H1 (cell line): Measurements from ENCODE around the gene C2orf66. TPM values are rescaled to one million over a fixed set of nuclear protein-coding genes. Genes with fewer than 3 reads are reported as not detected.

Experiments
- CTCF ChIA-PET: fragments of 300-600 bp; sonication (Branson Sonifier 250); formaldehyde crosslinking; loops from one replicate; lab custom pipeline; 2021; ENCODE audit not compliant: partially characterized antibody; lab: Charles Lee
- POLR2A ChIA-PET: fragments of 300-600 bp; sonication (Branson Sonifier 250); formaldehyde crosslinking; loops from one replicate; lab custom pipeline; 2021; ENCODE audit warnings: inconsistent platforms; ENCODE audit not compliant: partially characterized antibody; lab: Charles Lee
- DNase-seq, 2 experiments: peaks; one replicate each; pipeline versions ENCODE4 v3.0.0 to v3.0.0-alpha.2; 2010 to 2022; ENCODE audit warnings: low spot score in 2 of 2, low read depth in 1 of 2, mixed read lengths in 1 of 2
- FAIRE-seq: peaks from 2 replicates; lab custom pipeline; 2011; peaks lifted over from hg19 to GRCh38; lab: Jason Lieb, UNC
- H2AFZ ChIP-seq: 2 replicates; pipeline ENCODE4 v1.8.1; 2012; ENCODE audit warnings: low read length, inconsistent platforms
- H2AK5ac ChIP-seq: 2 replicates; pipeline ENCODE4 v1.6.1; 2013; ENCODE audit warnings: low read depth, low read length
- H2BK120ac ChIP-seq: replicated peaks from 2 replicates; pipeline ENCODE3; 2013; ENCODE audit warnings: low read depth, low read length, inconsistent platforms
- H2BK12ac ChIP-seq: 2 replicates; pipeline ENCODE4 v1.6.1; 2013; ENCODE audit warnings: low read depth, low read length
- H2BK15ac ChIP-seq: 2 replicates; pipeline ENCODE4 v1.6.1; 2013; ENCODE audit warnings: low read length
- H2BK20ac ChIP-seq: 2 replicates; pipeline ENCODE4 v1.6.1; 2013; ENCODE audit warnings: low read length
- H2BK5ac ChIP-seq: 2 replicates; pipeline ENCODE4 v1.6.1; 2013; ENCODE audit warnings: low read depth, low read length
- H3K14ac ChIP-seq: 2 replicates; pipeline ENCODE4 v1.6.1; 2013; ENCODE audit warnings: inconsistent platforms; ENCODE audit not compliant: insufficient read length
- H3K18ac ChIP-seq: 2 replicates; pipeline ENCODE4 v1.6.1; 2013; ENCODE audit warnings: low read length; ENCODE audit errors: extremely low read depth
- H3K23ac ChIP-seq: 2 replicates; pipeline ENCODE4 v1.6.1; 2013; ENCODE audit warnings: inconsistent platforms; ENCODE audit not compliant: insufficient read length
- H3K23me2 ChIP-seq: 2 replicates; pipeline ENCODE4 v1.6.1; 2013; ENCODE audit warnings: low read depth, low read length
- H3K27ac ChIP-seq: 2 replicates; pipeline ENCODE4 v1.6.1; 2011; ENCODE audit warnings: low read depth, low read length, inconsistent platforms
- H3K27me3 ChIP-seq, 4 experiments: replicated peaks in 1 of 4; 1 replicate in 1 of 4; 2 replicates in 3 of 4; pipeline versions ENCODE4 v1.6.1 to v1.8.1; 2011 to 2013; ENCODE audit warnings: low read length in 3 of 4, mild to moderate bottlenecking in 3 of 4, inconsistent platforms in 2 of 4, mixed read lengths in 2 of 4, moderate library complexity in 1 of 4; ENCODE audit not compliant: control insufficient read depth in 3 of 4, insufficient read depth in 3 of 4; ENCODE audit errors: extremely low read depth in 1 of 4
- H3K36me3 ChIP-seq, 4 experiments: 2 replicates each; pipeline versions ENCODE4 v1.6.1 to v1.8.1; 2011 to 2013; ENCODE audit warnings: mild to moderate bottlenecking in 4 of 4, low read length in 3 of 4, moderate library complexity in 2 of 4, control low read depth in 1 of 4, inconsistent platforms in 1 of 4; ENCODE audit not compliant: insufficient read depth in 4 of 4, control insufficient read depth in 2 of 4
- H3K4ac ChIP-seq: replicated peaks from 2 replicates; pipeline ENCODE3; 2013; ENCODE audit warnings: low read length, low read depth, mixed read lengths, inconsistent platforms; ENCODE audit not compliant: insufficient read length
- H3K4me1 ChIP-seq, 4 experiments: replicated peaks in 1 of 4; 1 replicate in 1 of 4; 2 replicates in 3 of 4; pipeline versions ENCODE4 v1.6.1 to v1.8.1; 2011 to 2013; ENCODE audit warnings: low read length in 3 of 4, inconsistent platforms in 2 of 4, mixed read lengths in 1 of 4; ENCODE audit not compliant: insufficient read depth in 4 of 4, control insufficient read depth in 3 of 4
- H3K4me2 ChIP-seq, 2 experiments: 2 replicates each; pipeline versions ENCODE4 v1.6.1 to v1.8.1; 2011 to 2013; ENCODE audit warnings: low read depth in 2 of 2, low read length in 2 of 2, control low read depth in 1 of 2, inconsistent platforms in 1 of 2, mild to moderate bottlenecking in 1 of 2; ENCODE audit not compliant: insufficient read depth in 1 of 2
- H3K4me3 ChIP-seq, 4 experiments: fragments of 200-600, 300-600 bp in 1 of 4; sonication (generic), shearing (Covaris generic), sonication (Bioruptor Twin) in 1 of 4; 2 replicates each; pipeline versions ENCODE4 v1.5.1 to v1.8.1; 2011 to 2016; ENCODE audit warnings: low read length in 4 of 4, low read depth in 3 of 4, control low read depth in 2 of 4, inconsistent platforms in 2 of 4, mild to moderate bottlenecking in 2 of 4, mixed read lengths in 1 of 4, moderate library complexity in 1 of 4; ENCODE audit not compliant: insufficient read depth in 2 of 4; ENCODE audit errors: extremely low read depth in 1 of 4
- H3K56ac ChIP-seq: replicated peaks from 2 replicates; pipeline ENCODE3; 2013; ENCODE audit warnings: low read depth, mild to moderate bottlenecking, mixed read lengths, low read length, inconsistent platforms; ENCODE audit not compliant: insufficient read length
- H3K79me1 ChIP-seq: 2 replicates; pipeline ENCODE4 v1.6.1; 2013; ENCODE audit warnings: low read depth, low read length, control low read depth
- H3K79me2 ChIP-seq, 2 experiments: 2 replicates each; pipeline versions ENCODE4 v1.6.1 to v1.8.1; 2012 to 2013; ENCODE audit warnings: low read length in 2 of 2, mild to moderate bottlenecking in 2 of 2, inconsistent platforms in 1 of 2; ENCODE audit not compliant: insufficient read depth in 2 of 2, control insufficient read depth in 1 of 2
- H3K9ac ChIP-seq, 4 experiments: replicated peaks in 1 of 4; 1 replicate in 1 of 4; 2 replicates in 3 of 4; pipeline versions ENCODE4 v1.6.1 to v1.8.1; 2011 to 2013; ENCODE audit warnings: low read depth in 3 of 4, low read length in 3 of 4, control low read depth in 2 of 4, mild to moderate bottlenecking in 2 of 4, moderate library complexity in 2 of 4, inconsistent platforms in 1 of 4; ENCODE audit errors: extremely low read depth in 1 of 4
- H3K9me3 ChIP-seq, 2 experiments: 2 replicates each; pipeline versions ENCODE4 v1.6.1 to v1.8.1; 2012 to 2013; ENCODE audit warnings: mild to moderate bottlenecking in 2 of 2, moderate library complexity in 2 of 2, control low read depth in 1 of 2, inconsistent platforms in 1 of 2, low read depth in 1 of 2, low read length in 1 of 2, mixed read lengths in 1 of 2; ENCODE audit not compliant: insufficient read depth in 2 of 2
- H4K20me1 ChIP-seq, 2 experiments: replicated peaks in 1 of 2; 2 replicates each; pipeline versions ENCODE3 to v1.8.1; 2011 to 2013; ENCODE audit warnings: inconsistent platforms in 2 of 2, low read length in 2 of 2, mild to moderate bottlenecking in 1 of 2; ENCODE audit not compliant: insufficient read depth in 2 of 2, control insufficient read depth in 1 of 2
- H4K5ac ChIP-seq: 2 replicates; pipeline ENCODE4 v1.6.1; 2013; ENCODE audit warnings: low read length, low read depth, mixed read lengths, inconsistent platforms; ENCODE audit not compliant: insufficient read length
- H4K8ac ChIP-seq: 2 replicates; pipeline ENCODE4 v1.8.0; 2013; ENCODE audit warnings: mild to moderate bottlenecking, moderate library complexity, low read length, inconsistent platforms; ENCODE audit not compliant: insufficient read depth; ENCODE audit errors: extremely low read depth
- H4K91ac ChIP-seq: replicated peaks from 2 replicates; pipeline ENCODE3; 2013; ENCODE audit warnings: low read length, mixed read lengths, inconsistent platforms; ENCODE audit not compliant: insufficient read length
- MAFK ChIP-seq: IDR thresholded peaks from 2 replicates; pipeline ENCODE4 v1.6.1; 2012; ENCODE audit warnings: low read depth, mild to moderate bottlenecking, improper control_type of control experiment, low read length
- RAD21 ChIP-seq, 2 experiments: IDR thresholded peaks in 1 of 2; conservative IDR thresholded peaks in 1 of 2; 2 replicates each; pipeline ENCODE4 v1.6.1; 2011; ENCODE audit warnings: low read depth in 2 of 2, low read length in 2 of 2, improper control_type of control experiment in 1 of 2, inconsistent platforms in 1 of 2, mild to moderate bottlenecking in 1 of 2, moderate library complexity in 1 of 2
- TEAD4 ChIP-seq: IDR thresholded peaks from 2 replicates; pipeline ENCODE4 v1.6.1; 2012; ENCODE audit warnings: low read depth, low read length, inconsistent platforms, mixed read lengths
- WGBS, 2 experiments: shearing (Covaris generic) in 1 of 2; methylation state at CpG; one replicate each; pipeline versions ENCODE4 v1.1.6 to v1.1.7; 2013 to 2015; ENCODE audit warnings: low lambda C conversion rate in 2 of 2, mixed read lengths in 2 of 2, inconsistent platforms in 1 of 2, low coverage in 1 of 2, missing lambda C conversion rate in 1 of 2; ENCODE audit not compliant: insufficient replicate concordance in 2 of 2, insufficient coverage in 1 of 2, insufficient read length in 1 of 2; ENCODE audit errors: extremely low coverage in 1 of 2, missing lambda C conversion rate in 1 of 2; 5-methylcytosine and 5-hydroxymethylcytosine counted together
- polyA plus RNA-seq, 7 experiments: library from polyadenylated mRNA; depleted of rRNA in 3 of 7; stranded (reverse) in 5 of 7; unstranded in 2 of 7; fragments of >200 nt in 5 of 7; fragments of 200-250 nt in 2 of 7; gene quantifications; 1 replicate in 5 of 7; 2 replicates in 1 of 7; 4 replicates in 1 of 7; pipeline versions ENCODE4 v1.2.1 to v1.2.3, GENCODE V29; 2011 to 2013; ENCODE audit warnings: missing spikeins in 2 of 7, mixed read lengths in 2 of 7
- total RNA-seq: library from RNA; stranded (reverse); fragmentation: NEBNext Ultra II Directional; extraction: Animal tissue kit (Norgen Biotek cat#: 25700); gene quantifications from 2 replicates; pipeline ENCODE4 v1.2.1, GENCODE V29; 2021
- TF ChIP-seq, protein P1 (sequence below): IDR thresholded peaks from 2 replicates; pipeline ENCODE4 v1.6.1; 2011; ENCODE audit warnings: low read length, improper control_type of control experiment
- TF ChIP-seq, protein P2 (sequence below): IDR thresholded peaks from 2 replicates; pipeline ENCODE4 v1.6.1; 2012; ENCODE audit warnings: low read length, inconsistent platforms
- TF ChIP-seq, protein P3 (sequence below): IDR thresholded peaks from 2 replicates; pipeline ENCODE4 v1.6.1; 2011; ENCODE audit warnings: low read depth, mild to moderate bottlenecking, low read length; ENCODE audit not compliant: insufficient read depth

The C2orf66 gene
- total and polyA plus RNA-seq, 2 of the 8 experiments (the other 6 are each of a cell fraction or from before 2014, with no cell fraction given): not detected

DNA sequence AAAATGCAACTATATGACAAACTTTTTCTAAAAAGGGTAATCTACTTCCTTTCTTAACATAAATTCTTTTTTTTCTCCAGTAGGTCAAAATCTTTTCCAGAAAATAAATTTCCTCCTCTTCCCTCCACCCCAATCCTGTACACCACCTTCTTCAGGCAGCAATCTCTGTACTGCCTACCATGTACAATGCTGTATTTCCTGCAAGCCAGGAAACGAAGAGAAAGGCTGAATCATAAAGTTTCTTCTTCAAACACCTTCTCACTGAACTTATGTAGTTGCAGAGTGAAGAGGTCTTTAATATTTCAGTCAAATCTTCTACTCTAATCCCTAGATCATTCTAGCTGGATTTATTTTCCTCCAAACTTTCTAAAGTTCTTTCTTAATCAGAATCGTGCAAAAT, 18.2 kb upstream of the C2orf66 start:
- H3K9me3 ChIP-seq: no peaks in the 10 kb centered on the region
- H2AFZ ChIP-seq: no peak overlapping the region
- TF ChIP-seq TEAD4: no peak
- TF ChIP-seq, protein P1, sequence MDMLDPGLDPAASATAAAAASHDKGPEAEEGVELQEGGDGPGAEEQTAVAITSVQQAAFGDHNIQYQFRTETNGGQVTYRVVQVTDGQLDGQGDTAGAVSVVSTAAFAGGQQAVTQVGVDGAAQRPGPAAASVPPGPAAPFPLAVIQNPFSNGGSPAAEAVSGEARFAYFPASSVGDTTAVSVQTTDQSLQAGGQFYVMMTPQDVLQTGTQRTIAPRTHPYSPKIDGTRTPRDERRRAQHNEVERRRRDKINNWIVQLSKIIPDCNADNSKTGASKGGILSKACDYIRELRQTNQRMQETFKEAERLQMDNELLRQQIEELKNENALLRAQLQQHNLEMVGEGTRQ: no peak
- TF ChIP-seq RAD21 (IDR thresholded peaks at IDR 0.05 in 1 of 2, conservative IDR thresholded peaks at IDR 0.05 in 1 of 2; ENCODE audit: low read depth in 2 of 2, low read length in 2 of 2): no peak
- TF ChIP-seq, protein P2, sequence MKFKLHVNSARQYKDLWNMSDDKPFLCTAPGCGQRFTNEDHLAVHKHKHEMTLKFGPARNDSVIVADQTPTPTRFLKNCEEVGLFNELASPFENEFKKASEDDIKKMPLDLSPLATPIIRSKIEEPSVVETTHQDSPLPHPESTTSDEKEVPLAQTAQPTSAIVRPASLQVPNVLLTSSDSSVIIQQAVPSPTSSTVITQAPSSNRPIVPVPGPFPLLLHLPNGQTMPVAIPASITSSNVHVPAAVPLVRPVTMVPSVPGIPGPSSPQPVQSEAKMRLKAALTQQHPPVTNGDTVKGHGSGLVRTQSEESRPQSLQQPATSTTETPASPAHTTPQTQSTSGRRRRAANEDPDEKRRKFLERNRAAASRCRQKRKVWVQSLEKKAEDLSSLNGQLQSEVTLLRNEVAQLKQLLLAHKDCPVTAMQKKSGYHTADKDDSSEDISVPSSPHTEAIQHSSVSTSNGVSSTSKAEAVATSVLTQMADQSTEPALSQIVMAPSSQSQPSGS: no peak
- TF ChIP-seq, protein P3, sequence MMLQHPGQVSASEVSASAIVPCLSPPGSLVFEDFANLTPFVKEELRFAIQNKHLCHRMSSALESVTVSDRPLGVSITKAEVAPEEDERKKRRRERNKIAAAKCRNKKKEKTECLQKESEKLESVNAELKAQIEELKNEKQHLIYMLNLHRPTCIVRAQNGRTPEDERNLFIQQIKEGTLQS: no peak
- no peak for TF ChIP-seq MAFK
- H3K4me3 ChIP-seq: no peak overlapping the region
- H4K91ac ChIP-seq: no peak overlapping the region
- no peaks in the 10 kb centered on the region for H3K4me1 ChIP-seq
- H3K18ac ChIP-seq: no peak overlapping the region
- POLR2A ChIA-PET: interaction anchor here (0.6 to 1.3 kb wide), 2 partner anchors 16 to 27 kb away, joined by 3 read pairs; no protein-coding TSS in a partner anchor
- no peak overlapping the region for H3K23ac ChIP-seq
- no peak overlapping the region for H2BK5ac ChIP-seq
- H3K4me2 ChIP-seq: no peak overlapping the region
- peaks cover 0 to 1% (median 0%) of the 10 kb centered on the region in 4 experiments; a peak in 1 of 7 replicates for H3K27me3 ChIP-seq
- H2AK5ac ChIP-seq: no peak overlapping the region
- H2BK20ac ChIP-seq: no peak overlapping the region
- H3K56ac ChIP-seq: no peak overlapping the region
- H2BK12ac ChIP-seq: no peak overlapping the region
- H4K20me1 ChIP-seq: no peaks in the 10 kb centered on the region
- H3K4ac ChIP-seq: no peak overlapping the region
- no peaks in the 10 kb centered on the region for H3K79me2 ChIP-seq
- no peak overlapping the region for H3K27ac ChIP-seq
- CTCF ChIA-PET: no interaction called here
- DNase-seq (no peak), FAIRE-seq (no peak)
- no peaks in the 10 kb centered on the region; the same call in 1 of the 2 replicates for H3K23me2 ChIP-seq
- H3K14ac ChIP-seq: no peak overlapping the region
- no peaks in the 10 kb centered on the region for H3K36me3 ChIP-seq
- no peak overlapping the region for H4K5ac ChIP-seq
- H3K9ac ChIP-seq: no peak overlapping the region
- no peaks in the 10 kb centered on the region for H3K79me1 ChIP-seq
- H2BK15ac ChIP-seq: no peak overlapping the region
- no peak overlapping the region for H4K8ac ChIP-seq
- H2BK120ac ChIP-seq: no peak overlapping the region
- WGBS, 2 experiments: 73% methylated on average over 2 of the region's 2 CpGs; no CpG with 5 or more reads in 1 of the 2 experiments
